GM18498 (cell line): Measurements from ENCODE around the gene SPON2.
"Not testable (repeated sequence)": the region's sequence is repeated elsewhere in the genome, so short reads cannot be mapped to it uniquely, and the experiment has no call there.

Source experiments
- ATAC-seq: cut with Tn5 transposase; IDR thresholded peaks from one replicate; pipeline ENCODE4 v1.9.1; 2021; ENCODE audit warnings: mild to moderate bottlenecking, moderate library complexity; ENCODE audit not compliant: unreplicated experiment

Gene SPON2

DNA sequence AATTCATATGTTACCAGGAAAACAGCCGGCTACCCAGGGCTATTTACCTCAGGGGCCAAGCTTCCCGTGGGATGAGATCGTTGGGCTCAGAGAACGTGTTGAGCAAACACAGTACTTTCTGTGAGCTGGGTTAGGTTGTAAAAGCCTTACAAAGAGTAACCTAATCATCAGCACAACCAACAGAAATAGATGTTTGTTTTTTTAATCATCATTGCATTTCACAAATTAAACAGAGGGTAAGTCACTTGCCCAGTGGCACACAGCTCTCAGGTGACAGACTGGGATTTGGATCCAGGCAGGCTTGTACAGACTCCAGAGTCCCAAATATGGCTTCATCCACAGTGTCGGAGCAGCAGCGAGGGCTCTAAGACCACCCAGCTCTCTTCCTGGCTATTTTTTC lies 20.1 kb downstream of the SPON2 start:
- ATAC-seq, result no peak

DNA sequence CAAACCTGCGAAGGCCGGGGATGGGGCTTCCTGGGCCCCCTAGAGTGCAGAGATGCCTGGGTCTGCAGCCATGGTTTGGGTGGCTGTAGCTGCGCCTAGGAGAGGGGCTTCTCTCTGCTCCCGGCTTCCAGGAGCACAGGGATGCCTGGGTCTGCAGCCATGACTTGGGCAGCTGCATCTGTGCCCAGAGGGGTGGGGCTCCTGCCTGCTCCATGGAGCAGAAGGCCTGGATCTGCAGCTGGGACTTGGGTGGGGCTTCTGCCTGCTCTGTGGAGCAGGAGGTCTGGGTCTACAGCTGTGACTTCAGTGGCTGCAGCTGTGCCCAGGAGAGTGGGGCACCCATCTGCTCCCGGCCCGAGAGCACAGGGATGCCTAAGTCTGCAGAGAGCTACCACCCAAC lies 20.8 kb downstream of the SPON2 start:
- ATAC-seq, result no peak

DNA sequence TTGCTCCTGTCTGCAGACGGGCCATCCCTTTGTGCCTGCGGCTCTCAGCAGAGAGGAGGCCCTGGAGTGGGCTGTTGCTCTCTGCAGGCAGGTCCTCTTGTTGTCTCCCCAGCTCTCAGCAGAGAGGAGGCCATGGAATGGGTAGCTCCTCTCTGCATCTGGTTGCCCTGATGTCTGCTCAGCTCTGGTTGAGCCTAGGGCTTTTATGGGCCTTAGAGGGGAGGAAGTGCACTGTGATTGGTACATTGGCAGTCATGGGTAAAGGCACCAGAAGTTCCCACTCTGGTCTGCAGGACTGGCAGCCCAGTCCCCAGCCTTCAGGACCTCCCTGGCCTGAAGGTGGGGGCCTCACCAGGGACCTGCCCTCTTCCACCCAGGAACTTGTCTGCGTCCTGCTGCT lies 21.5 kb downstream of the SPON2 start:
- no peak for ATAC-seq

DNA sequence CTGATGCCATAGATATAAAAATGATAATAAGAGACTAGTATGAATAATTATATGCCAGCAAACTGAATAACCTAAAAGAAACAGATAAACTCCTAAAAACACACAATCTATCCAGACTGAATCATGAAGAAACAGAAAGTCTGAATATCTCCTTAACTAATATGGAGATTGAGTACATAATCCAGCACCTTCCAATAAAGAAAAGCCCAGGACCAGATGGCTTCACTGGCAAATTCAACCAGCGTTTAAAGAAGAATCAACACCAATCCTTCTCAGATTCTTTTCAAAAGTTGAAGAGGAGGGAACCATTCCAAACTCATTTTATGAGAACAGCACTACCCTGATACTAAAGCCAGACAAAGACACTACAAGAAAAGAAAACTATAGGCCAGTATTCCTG lies 32.5 kb downstream of the SPON2 start:
- ATAC-seq, result no peak

DNA sequence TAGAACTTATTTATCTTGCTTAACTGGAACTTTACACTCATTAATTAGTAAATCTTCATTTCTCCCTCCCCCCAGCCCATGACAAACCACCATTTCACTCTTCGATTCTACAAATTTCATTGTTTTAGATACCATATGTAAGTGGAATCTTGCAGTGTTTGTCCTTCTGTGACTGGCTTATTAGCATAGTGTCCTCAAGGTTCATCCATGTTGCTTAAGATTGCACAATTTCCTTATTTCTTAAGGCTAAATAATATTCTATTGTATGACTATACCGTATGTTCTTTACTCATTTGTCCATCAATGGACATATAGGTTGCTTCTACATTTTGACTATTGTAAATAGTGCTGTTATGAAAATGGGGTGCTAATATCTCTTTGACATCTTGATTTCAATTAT lies 34.5 kb downstream of the SPON2 start:
- no peak for ATAC-seq

DNA sequence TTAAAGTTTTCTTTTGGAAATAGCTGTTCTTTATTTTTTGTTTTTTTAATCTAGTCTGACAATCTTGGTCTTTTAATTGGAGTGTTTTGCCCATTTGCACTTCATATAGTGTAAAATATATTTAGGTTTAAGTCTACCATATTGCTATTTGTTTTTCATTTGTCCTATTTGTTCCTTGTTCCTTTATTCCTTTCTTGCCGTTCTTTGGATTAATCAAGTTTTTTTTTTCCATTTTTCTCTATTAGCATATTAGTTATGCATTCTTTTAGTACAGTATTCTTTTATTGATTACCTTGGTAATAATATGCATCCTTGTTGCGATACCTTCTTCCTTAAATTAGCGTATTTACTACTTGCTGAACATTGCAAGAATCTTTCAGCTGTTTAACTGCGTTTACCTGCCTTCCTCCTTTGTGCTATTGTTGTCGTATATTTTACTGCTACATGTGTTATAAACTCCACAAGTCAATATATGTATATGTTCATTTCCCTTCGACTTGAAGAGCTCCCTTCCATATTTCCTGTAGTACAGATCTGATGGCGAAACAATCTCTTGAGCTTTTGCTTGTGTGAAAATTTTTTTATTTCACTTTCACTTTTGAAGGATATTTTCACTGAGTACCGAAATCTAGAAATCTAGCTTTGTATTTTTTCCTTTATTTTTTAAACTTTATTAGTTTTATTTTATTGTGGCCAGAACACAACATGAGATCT lies 35.2 kb downstream of the SPON2 start:
- no peak for ATAC-seq

DNA sequence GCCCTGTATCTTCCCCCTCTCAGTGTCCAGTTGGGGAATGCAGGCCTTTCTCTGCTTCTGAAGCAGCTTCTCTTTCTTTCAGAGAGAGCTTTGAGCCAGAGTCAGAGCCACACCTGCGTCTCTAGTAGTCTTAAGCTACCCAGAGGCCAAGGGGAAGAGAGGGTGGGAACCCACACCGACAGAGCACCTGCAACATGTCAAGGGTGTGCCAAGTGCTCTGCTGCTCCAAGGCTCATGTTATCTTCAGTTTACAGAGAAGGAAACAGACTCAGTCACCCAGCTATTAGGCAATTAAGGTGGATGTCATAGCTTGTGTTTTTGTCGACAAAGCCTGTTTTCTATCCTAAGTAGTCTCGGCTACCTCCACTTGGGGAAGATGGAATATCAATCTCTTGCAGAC lies 36.3 kb downstream of the SPON2 start:
- no peak for ATAC-seq

DNA sequence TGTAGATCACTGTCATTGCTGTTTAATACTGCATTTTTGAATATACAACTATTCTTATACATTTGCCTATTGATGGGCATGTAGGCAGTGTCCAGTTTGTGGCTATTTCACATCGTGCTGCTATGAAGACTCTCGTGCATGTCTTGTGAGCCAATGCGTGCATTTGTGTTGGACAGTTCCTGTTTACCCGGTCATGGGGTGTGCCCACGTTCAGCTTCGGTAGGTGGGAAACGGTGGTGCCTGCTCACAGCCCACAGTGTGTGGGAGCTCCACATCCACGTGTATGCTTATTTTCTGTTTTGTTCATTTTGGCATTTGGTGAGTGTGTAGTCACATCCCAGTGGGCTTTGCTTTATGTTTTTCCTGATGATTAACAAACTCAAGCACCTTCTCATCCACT lies 39.4 kb downstream of the SPON2 start:
- ATAC-seq, result no peak

DNA sequence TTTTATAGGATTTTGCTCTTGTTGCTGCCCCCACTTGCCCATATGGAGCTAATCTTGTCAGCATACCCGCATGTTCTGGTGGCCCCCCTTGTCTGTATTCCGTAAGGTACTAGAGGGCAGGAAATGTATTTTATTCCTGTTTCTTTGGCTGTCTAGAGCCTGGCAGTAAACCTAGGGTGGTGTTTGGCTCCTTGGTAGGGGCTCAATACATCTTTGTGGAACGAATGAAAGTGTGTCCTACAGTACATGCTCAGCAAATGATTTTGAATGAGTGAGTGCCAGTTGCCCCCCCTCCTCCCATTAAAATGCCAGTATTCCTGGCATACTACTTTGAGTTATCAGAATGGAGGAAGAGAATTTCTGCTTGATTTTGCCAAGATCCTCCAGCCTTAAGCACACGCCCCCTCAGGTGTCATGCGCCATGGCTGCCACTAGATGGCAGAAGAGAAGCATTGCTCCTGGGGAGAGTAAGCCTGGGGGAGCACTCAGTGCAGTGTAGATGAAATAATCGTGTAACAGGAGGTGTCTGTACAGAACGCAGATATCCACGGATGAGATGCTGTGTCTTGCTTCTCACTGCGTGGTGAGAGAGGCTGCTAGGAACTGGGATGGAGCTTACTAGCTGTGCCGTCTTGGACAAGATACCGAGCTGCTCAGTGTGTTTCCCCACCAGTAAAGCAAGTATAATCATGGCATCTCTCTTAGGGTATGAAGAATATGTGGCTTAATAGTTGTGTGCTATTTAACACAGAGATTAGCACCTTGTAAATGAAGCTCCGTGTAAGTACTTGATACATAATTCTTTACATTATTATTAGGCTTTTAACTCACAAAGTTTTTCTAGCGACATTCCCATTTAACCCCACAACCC lies 41.8 kb downstream of the SPON2 start:
- ATAC-seq, result peak; percentile 82

DNA sequence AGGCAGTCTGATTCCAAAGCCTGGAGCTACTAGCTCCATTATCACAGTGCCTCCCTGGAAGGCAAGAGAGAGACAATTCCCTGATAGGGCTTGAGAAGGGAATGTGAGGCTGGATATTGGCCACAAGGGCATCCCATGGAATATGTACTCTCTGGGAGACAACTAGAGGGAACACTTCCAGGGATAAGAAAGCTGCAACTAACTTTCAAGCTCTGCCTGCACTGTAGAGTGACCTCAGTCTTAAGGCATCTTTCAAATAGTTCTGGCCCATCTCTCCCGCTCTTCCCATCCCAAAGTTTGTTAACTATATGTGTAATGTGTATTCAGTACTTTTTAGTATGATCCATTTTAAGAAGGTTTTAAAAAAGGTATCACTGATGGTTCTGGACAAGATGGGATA lies 45.9 kb downstream of the SPON2 start:
- ATAC-seq, result no peak

DNA sequence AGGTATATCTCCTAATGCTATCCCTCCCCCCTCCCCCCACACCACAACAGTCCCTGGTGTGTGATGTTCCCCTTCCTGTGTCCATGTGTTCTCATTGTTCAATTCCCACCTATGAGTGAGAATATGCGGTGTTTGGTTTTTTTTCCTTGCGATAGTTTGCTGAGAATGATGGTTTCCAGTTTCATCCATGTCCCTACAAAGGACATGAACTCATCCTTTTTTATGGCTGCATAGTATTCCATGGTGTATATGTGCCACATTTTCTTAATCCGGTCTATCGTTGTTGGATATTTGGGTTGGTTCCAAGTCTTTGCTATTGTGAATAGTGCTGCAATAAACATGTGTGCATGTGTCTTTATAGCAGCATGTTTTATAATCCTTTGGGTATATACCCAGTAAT lies 46.9 kb downstream of the SPON2 start:
- not testable (repeated sequence) for ATAC-seq

DNA sequence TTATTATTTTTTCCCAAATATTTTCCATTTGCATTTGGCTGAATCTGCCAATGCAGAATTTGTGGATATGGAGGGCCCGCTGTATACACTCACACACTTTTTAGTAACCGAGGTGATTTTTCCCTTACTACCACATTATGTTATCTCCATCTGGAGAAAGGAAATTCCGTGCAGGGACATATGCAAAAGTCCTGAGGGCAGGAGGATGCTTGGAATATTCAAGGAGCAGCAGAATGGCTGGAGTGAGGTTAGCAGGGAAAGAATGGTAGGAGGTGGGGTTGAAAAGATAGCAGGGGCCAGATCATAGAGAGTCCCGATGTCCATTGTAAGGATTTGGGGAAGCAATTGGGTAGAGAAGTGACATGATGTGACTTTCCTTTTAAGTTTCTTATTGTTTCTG lies 47.6 kb downstream of the SPON2 start:
- no peak for ATAC-seq

DNA sequence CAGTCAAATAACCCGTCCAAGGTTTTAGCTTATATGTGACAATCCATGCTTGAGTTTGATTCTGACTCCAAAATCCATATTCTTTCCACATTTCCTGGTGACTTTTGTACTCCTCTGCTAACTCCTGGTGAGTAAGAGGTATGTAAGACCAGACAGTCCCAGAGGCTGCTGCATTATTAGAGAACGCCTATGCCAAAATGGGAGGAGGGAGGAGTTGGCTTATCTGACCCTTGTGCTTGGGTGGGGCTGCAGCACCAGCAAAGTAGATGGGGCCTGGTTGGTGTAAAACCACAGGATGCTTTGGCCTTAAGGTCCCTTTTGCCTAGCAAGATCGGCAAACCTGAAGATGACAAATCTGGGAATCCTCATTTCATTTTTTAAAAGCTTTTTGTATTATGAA lies 49.9 kb downstream of the SPON2 start:
- no peak for ATAC-seq
